Measurements from ENCODE around the gene FAM221B.

DNA sequence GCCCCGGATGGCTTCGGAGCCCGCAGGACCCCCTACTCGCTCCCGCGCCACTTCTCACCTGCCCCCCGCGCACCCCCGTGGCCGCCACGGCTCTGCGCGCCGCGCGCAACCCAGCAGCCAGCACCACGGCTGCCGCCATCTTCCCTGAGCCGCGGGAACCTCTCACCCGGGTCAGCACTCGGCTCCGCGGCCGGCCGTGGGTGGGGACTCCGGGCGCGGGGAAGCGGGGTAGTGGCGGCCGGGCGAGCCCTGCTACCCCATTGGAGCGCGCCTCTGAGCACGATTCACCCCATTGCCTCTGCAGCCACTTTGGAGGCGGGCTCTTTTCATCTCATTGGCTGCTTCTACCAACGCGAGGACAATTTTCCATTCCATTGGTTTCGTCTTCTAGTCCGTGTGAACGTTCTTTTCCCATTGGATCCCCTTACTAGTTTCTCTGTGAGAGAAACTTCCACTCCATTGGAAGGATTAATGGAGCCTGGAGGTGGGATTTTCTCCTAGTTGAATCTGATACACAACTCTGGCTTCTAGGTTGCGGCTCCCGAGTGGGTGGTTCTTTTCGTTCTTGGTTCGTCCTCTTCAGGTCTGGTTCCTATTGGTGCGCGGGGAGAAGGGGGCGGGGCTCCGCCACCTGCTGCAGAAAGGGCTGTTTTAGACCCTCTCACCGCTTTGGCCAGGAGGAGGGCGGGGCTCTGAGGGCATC lies 13.5 kb downstream of the FAM221B start, which contains the start of gene HINT2:
- TF ChIP-seq, protein P1, sequence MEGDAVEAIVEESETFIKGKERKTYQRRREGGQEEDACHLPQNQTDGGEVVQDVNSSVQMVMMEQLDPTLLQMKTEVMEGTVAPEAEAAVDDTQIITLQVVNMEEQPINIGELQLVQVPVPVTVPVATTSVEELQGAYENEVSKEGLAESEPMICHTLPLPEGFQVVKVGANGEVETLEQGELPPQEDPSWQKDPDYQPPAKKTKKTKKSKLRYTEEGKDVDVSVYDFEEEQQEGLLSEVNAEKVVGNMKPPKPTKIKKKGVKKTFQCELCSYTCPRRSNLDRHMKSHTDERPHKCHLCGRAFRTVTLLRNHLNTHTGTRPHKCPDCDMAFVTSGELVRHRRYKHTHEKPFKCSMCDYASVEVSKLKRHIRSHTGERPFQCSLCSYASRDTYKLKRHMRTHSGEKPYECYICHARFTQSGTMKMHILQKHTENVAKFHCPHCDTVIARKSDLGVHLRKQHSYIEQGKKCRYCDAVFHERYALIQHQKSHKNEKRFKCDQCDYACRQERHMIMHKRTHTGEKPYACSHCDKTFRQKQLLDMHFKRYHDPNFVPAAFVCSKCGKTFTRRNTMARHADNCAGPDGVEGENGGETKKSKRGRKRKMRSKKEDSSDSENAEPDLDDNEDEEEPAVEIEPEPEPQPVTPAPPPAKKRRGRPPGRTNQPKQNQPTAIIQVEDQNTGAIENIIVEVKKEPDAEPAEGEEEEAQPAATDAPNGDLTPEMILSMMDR (IDR thresholded peaks at IDR 0.05; ENCODE audit: low read length) = no peak
- no peak for TF ChIP-seq EZH2phosphoT487 (IDR thresholded peaks at IDR 0.05; ENCODE audit: low read length)
- no peak for TF ChIP-seq EZH2 (optimal IDR thresholded peaks at IDR 0.05; ENCODE audit: low read depth, low read length)

Measured in MM.1S (cell line).